ENCODE data around the gene XRCC6.
A peak's percentile ranks its signal among the peaks of the same experiment; 100 is the strongest.
"Not testable (repeated sequence)": the region's sequence is repeated elsewhere in the genome, so short reads cannot be mapped to it uniquely, and the experiment has no call there.

XRCC6 gene

GRCh38 chr22:41654322-41654721, 33.2 kb downstream of the XRCC6 start:
- DNase-seq: no peak

- DNase-seq: no peak
These were observed 35.5 kb downstream of the XRCC6 start for GRCh38 chr22:41656556-41656955.

GRCh38 chr22:41657709-41658108, 36.6 kb downstream of the XRCC6 start:
- DNase-seq: no peak

- no peak for DNase-seq
These were observed 37.8 kb downstream of the XRCC6 start for GRCh38 chr22:41658869-41659268.

- DNase-seq: no peak
These were observed 38.8 kb downstream of the XRCC6 start for GRCh38 chr22:41659941-41660340.

GRCh38 chr22:41660416-41660815, 39.3 kb downstream of the XRCC6 start:
- DNase-seq: no peak

GRCh38 chr22:41661088-41661487, 40.0 kb downstream of the XRCC6 start:
- no peak for DNase-seq

- no peak for DNase-seq
These were observed 40.6 kb downstream of the XRCC6 start for GRCh38 chr22:41661713-41662112.

GRCh38 chr22:41663594-41663993, 42.5 kb downstream of the XRCC6 start:
- not testable (repeated sequence) for DNase-seq

GRCh38 chr22:41664490-41664889, 43.4 kb downstream of the XRCC6 start:
- DNase-seq: no peak

- no peak for DNase-seq
These were observed 43.9 kb downstream of the XRCC6 start for GRCh38 chr22:41664951-41665350.

GRCh38 chr22:41668971-41669911, 48.1 kb downstream of the XRCC6 start:
- DNase-seq: no peak

- not testable (repeated sequence) for DNase-seq
These were observed 51.0 kb downstream of the XRCC6 start for GRCh38 chr22:41672096-41672495.

GRCh38 chr22:41672780-41673509, 51.9 kb downstream of the XRCC6 start:
- DNase-seq: no peak

GRCh38 chr22:41674846-41675340, 53.8 kb downstream of the XRCC6 start:
- DNase-seq: no peak

- DNase-seq: no peak
These were observed 55.0 kb downstream of the XRCC6 start for GRCh38 chr22:41676134-41676533.

- DNase-seq: no peak
These were observed 60.5 kb downstream of the XRCC6 start for GRCh38 chr22:41681616-41682015.

- DNase-seq: peak; percentile 86
These were observed 61.1 kb downstream of the XRCC6 start for GRCh38 chr22:41682033-41682807.

- DNase-seq: no peak
These were observed 62.0 kb downstream of the XRCC6 start for GRCh38 chr22:41683052-41683451.

GRCh38 chr22:41683616-41684015, 62.5 kb downstream of the XRCC6 start:
- DNase-seq: no peak

- no peak for DNase-seq
These were observed 63.1 kb downstream of the XRCC6 start for GRCh38 chr22:41684194-41684593.

- not testable (repeated sequence) for DNase-seq
These were observed 65.8 kb downstream of the XRCC6 start for GRCh38 chr22:41686890-41687289.

GRCh38 chr22:41687901-41688364, 66.8 kb downstream of the XRCC6 start:
- DNase-seq: peak; percentile 45

All from suppressor macrophage treated with lipopolysaccharide for 4 hours (primary cell).